GM18511 (cell line): ENCODE data around the gene APELA.

Experiments used
- ATAC-seq: cut with Tn5 transposase; IDR thresholded peaks from one replicate; pipeline ENCODE4 v1.9.1; 2021; ENCODE audit warnings: mild to moderate bottlenecking, moderate library complexity; ENCODE audit not compliant: unreplicated experiment

The APELA gene

GRCh38 chr4:164876700-164877324 is at the start of gene APELA:
TSS of gene APELA (plus strand) at chr4:164877178. CDS start at chr4:164877332, 154 bp downstream.
- peak; percentile 99 for ATAC-seq

- no peak for ATAC-seq
Observed at GRCh38 chr4:164828955-164829354, 48.0 kb upstream of the APELA start.

- no peak for ATAC-seq
Observed at GRCh38 chr4:164846566-164846965, 30.4 kb upstream of the APELA start.

GRCh38 chr4:164847016-164847415 is 30.0 kb upstream of the APELA start:
- no peak for ATAC-seq

- ATAC-seq = peak; percentile 91
Observed at GRCh38 chr4:164847967-164848649, 28.9 kb upstream of the APELA start.

GRCh38 chr4:164856396-164856795 is 20.6 kb upstream of the APELA start:
- ATAC-seq = no peak

- ATAC-seq = peak; percentile 92
Observed at GRCh38 chr4:164866817-164867490, 10.0 kb upstream of the APELA start.

- ATAC-seq = no peak
Observed at GRCh38 chr4:164871673-164872072, 5.3 kb upstream of the APELA start.

GRCh38 chr4:164872481-164872880 is 4.5 kb upstream of the APELA start:
- ATAC-seq = no peak

GRCh38 chr4:164874789-164875188 is 2.2 kb upstream of the APELA start:
- no peak for ATAC-seq

- ATAC-seq = no peak
Observed at GRCh38 chr4:164880489-164881262, 3.7 kb downstream of the APELA start.

GRCh38 chr4:164888096-164888715 is 11.2 kb downstream of the APELA start:
- ATAC-seq = peak; percentile 35

GRCh38 chr4:164890691-164891090 is 13.7 kb downstream of the APELA start:
- ATAC-seq = peak; percentile 25

GRCh38 chr4:164892018-164892417 is 15.0 kb downstream of the APELA start:
- ATAC-seq = peak; percentile 86

- ATAC-seq = peak; percentile 66
Observed at GRCh38 chr4:164894702-164895101, 17.7 kb downstream of the APELA start.

- no peak for ATAC-seq
Observed at GRCh38 chr4:164902608-164903007, 25.6 kb downstream of the APELA start.

- no peak for ATAC-seq
Observed at GRCh38 chr4:164904336-164904735, 27.4 kb downstream of the APELA start.

GRCh38 chr4:164904941-164905340 is 28.0 kb downstream of the APELA start:
- no peak for ATAC-seq

- no peak for ATAC-seq
Observed at GRCh38 chr4:164906368-164906767, 29.4 kb downstream of the APELA start.

GRCh38 chr4:164913506-164913905 is 36.5 kb downstream of the APELA start:
- ATAC-seq = peak; percentile 71

- no peak for ATAC-seq
Observed at GRCh38 chr4:164918956-164919355, 42.0 kb downstream of the APELA start.
